Measurements from ENCODE around the gene SLC6A12. TPM values are rescaled to one million over a fixed set of nuclear protein-coding genes. Genes with fewer than 3 reads are reported as not detected.

SLC6A12 gene
- total and polyA plus RNA-seq, 9 of the 15 experiments (the other 6 are each of a cell fraction or from before 2014, with no cell fraction given) = not detected

DNA sequence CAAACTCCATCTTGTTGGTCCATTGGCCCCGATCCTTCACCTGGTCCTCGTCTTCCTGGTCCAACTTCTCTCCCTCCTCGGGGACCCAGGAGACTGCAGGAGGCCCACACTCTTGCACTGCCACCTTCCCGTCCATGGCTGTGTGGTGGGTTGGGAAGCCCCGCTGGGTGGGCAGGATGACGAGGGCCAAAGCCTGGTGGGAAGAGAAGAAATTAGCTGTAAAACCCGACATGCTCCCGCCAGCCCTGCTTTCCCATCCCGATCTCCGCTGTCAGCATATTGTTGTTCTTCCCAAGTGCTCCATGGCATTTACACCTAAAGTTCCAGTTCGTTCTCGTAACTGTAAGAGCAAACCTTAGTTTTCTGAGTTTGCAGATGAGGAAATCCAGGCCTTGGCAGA is 4.1 kb downstream of the SLC6A12 start:
- no peak for FAIRE-seq
- no TSS peak for BruUV-seq (replicated peaks)
- WGBS (ENCODE audit: insufficient coverage, low coverage, missing lambda C conversion rate) = 12% methylated on average over 9 of the region's 12 CpGs

More for the DNA sequence above, 4.1 kb downstream of the SLC6A12 start:
- Histone ChIP-seq H3K27ac (ENCODE audit: extremely low read depth, low read depth, low read length) (no peak overlapping the region), H3K9me1 (ENCODE audit: control insufficient read depth, insufficient read depth, low read length) (no peaks in the 10 kb centered on the region), H2AFZ (ENCODE audit: low read depth, low read length) (no peak overlapping the region), H3K27me3 (ENCODE audit: control insufficient read depth in 2 of 2, insufficient read depth in 2 of 2, low read length in 2 of 2) (peaks cover 36 to 77% of the 10 kb centered on the region in 2 experiments), H3K79me2 (ENCODE audit: control insufficient read depth, insufficient read depth, low read length) (no peaks in the 10 kb centered on the region), H4K20me1 (replicated peaks; ENCODE audit: control insufficient read depth, insufficient read depth, low read length) (no peaks in the 10 kb centered on the region), H3K4me1 (replicated peaks in 1 of 2; ENCODE audit: control insufficient read depth in 2 of 2, insufficient read depth in 2 of 2, low read length in 2 of 2) (no peaks in the 10 kb centered on the region; a peak in 1 of 5 replicates), H3K9ac (ENCODE audit: insufficient read depth in 1 of 2, low read depth in 2 of 2, low read length in 2 of 2) (no peak overlapping the region), H3K4me3 (no peak overlapping the region), H3K36me3 (ENCODE audit: control insufficient read depth, insufficient read depth, low read length) (no peaks in the 10 kb centered on the region), H3K4me2 (ENCODE audit: insufficient read depth, low read length) (no peak overlapping the region), H3K9me3 (replicated peaks; ENCODE audit: control insufficient read depth, insufficient read depth, low read depth, low read length) (no peaks in the 10 kb centered on the region)
- POLR2A ChIA-PET = interaction anchor here (1.1 kb wide), 1 partner anchor 9 kb away, joined by 3 read pairs; no protein-coding TSS in a partner anchor
- TF ChIP-seq NEUROD1 (IDR thresholded peaks at IDR 0.05; ENCODE audit: borderline replicate concordance, low read depth, low read length, partially characterized antibody) (no peak), TCF3 (CRISPR knock-in tag; IDR thresholded peaks at IDR 0.05) (no peak), ZNF561 (CRISPR knock-in tag; conservative IDR thresholded peaks at IDR 0.05) (no peak), FIP1L1 (IDR thresholded peaks at IDR 0.05; ENCODE audit: low read depth, low read length, poor library complexity, severe bottlenecking) (no peak), SP2 (IDR thresholded peaks at IDR 0.05; ENCODE audit: extremely low read depth, low read depth, low read length, poor library complexity, severe bottlenecking) (no peak), ZZZ3 (IDR thresholded peaks at IDR 0.05) (no peak), ARID2 (IDR thresholded peaks at IDR 0.05) (no peak), CCNT2 (IDR thresholded peaks at IDR 0.05; ENCODE audit: borderline replicate concordance, extremely low read depth, insufficient read length, low read depth, low read length) (no peak), ZFX (CRISPR knock-in tag; IDR thresholded peaks at IDR 0.05) (no peak), ZFP30 (CRISPR knock-in tag; IDR thresholded peaks at IDR 0.05; ENCODE audit: borderline replicate concordance) (no peak), ZNF41 (CRISPR knock-in tag; conservative IDR thresholded peaks at IDR 0.05) (no peak), POLR2B (IDR thresholded peaks at IDR 0.05; ENCODE audit: low read depth, partially characterized antibody) (no peak), RBM15 (IDR thresholded peaks at IDR 0.05; ENCODE audit: insufficient read depth, low read length) (no peak)
- TF ChIP-seq, protein P1, sequence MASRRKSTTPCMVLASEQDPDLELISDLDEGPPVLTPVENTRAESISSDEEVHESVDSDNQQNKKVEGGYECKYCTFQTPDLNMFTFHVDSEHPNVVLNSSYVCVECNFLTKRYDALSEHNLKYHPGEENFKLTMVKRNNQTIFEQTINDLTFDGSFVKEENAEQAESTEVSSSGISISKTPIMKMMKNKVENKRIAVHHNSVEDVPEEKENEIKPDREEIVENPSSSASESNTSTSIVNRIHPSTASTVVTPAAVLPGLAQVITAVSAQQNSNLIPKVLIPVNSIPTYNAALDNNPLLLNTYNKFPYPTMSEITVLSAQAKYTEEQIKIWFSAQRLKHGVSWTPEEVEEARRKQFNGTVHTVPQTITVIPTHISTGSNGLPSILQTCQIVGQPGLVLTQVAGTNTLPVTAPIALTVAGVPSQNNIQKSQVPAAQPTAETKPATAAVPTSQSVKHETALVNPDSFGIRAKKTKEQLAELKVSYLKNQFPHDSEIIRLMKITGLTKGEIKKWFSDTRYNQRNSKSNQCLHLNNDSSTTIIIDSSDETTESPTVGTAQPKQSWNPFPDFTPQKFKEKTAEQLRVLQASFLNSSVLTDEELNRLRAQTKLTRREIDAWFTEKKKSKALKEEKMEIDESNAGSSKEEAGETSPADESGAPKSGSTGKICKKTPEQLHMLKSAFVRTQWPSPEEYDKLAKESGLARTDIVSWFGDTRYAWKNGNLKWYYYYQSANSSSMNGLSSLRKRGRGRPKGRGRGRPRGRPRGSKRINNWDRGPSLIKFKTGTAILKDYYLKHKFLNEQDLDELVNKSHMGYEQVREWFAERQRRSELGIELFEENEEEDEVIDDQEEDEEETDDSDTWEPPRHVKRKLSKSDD (conservative IDR thresholded peaks at IDR 0.05; ENCODE audit: low read length) = no peak
- TF ChIP-seq, protein P2, sequence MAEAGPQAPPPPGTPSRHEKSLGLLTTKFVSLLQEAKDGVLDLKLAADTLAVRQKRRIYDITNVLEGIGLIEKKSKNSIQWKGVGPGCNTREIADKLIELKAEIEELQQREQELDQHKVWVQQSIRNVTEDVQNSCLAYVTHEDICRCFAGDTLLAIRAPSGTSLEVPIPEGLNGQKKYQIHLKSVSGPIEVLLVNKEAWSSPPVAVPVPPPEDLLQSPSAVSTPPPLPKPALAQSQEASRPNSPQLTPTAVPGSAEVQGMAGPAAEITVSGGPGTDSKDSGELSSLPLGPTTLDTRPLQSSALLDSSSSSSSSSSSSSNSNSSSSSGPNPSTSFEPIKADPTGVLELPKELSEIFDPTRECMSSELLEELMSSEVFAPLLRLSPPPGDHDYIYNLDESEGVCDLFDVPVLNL (CRISPR knock-in tag; IDR thresholded peaks at IDR 0.05; ENCODE audit: low read depth) = no peak
- TF ChIP-seq, protein P3, sequence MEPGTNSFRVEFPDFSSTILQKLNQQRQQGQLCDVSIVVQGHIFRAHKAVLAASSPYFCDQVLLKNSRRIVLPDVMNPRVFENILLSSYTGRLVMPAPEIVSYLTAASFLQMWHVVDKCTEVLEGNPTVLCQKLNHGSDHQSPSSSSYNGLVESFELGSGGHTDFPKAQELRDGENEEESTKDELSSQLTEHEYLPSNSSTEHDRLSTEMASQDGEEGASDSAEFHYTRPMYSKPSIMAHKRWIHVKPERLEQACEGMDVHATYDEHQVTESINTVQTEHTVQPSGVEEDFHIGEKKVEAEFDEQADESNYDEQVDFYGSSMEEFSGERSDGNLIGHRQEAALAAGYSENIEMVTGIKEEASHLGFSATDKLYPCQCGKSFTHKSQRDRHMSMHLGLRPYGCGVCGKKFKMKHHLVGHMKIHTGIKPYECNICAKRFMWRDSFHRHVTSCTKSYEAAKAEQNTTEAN (CRISPR knock-in tag; IDR thresholded peaks at IDR 0.05) = no peak
- TF ChIP-seq, protein P4, sequence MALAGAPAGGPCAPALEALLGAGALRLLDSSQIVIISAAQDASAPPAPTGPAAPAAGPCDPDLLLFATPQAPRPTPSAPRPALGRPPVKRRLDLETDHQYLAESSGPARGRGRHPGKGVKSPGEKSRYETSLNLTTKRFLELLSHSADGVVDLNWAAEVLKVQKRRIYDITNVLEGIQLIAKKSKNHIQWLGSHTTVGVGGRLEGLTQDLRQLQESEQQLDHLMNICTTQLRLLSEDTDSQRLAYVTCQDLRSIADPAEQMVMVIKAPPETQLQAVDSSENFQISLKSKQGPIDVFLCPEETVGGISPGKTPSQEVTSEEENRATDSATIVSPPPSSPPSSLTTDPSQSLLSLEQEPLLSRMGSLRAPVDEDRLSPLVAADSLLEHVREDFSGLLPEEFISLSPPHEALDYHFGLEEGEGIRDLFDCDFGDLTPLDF (CRISPR knock-in tag; IDR thresholded peaks at IDR 0.05) = no peak
- CTCF ChIA-PET (ENCODE audit: low intra/inter-chr PET ratio) = no interaction called here
- in situ Hi-C loops (cut with MboI) = no loop called here
- DNase-seq (ENCODE audit: extremely low read depth in 1 of 4, low spot score in 3 of 4) (no peak), ATAC-seq (no peak)
- intact Hi-C loops (cut with micrococcal nuclease) = no loop called here
